SK-N-SH treated with all-trans-retinoic acid at 6 μM for 48 hours (cell line): ENCODE data around the gene NFASC.

Experiments
- ATAC-seq: fragments of 200-7000 bp; cut with Tn5 transposase; 3 replicates; pipeline ENCODE4 v1.9.1; 2020; ENCODE audit warnings: mild to moderate bottlenecking, moderate library complexity
- ARNTL ChIP-seq: fragments of 450-650 bp; formaldehyde crosslinking; IDR thresholded peaks from 2 replicates; pipeline ENCODE4 v1.5.0; 2020; ENCODE audit warnings: low read depth, mild to moderate bottlenecking, moderate library complexity, borderline replicate concordance
- BACH2 ChIP-seq: fragments of 250-450 bp; sonication (Bioruptor Pico); IDR thresholded peaks from 2 replicates; pipeline ENCODE4 v1.9.0; 2021; ENCODE audit warnings: mild to moderate bottlenecking, borderline replicate concordance
- CREB5 ChIP-seq: fragments of 250-450 bp; sonication (Bioruptor Pico); IDR thresholded peaks from 2 replicates; pipeline ENCODE4 v1.5.1; 2020; ENCODE audit warnings: low read depth, mild to moderate bottlenecking, moderate library complexity
- CSDC2 ChIP-seq: fragments of 250-450 bp; sonication (Bioruptor Pico); IDR thresholded peaks from 2 replicates; pipeline ENCODE4 v1.5.0; 2020; ENCODE audit warnings: mild to moderate bottlenecking, moderate library complexity
- CSRNP3 ChIP-seq: fragments of 250-450 bp; sonication (Bioruptor Pico); IDR thresholded peaks from 2 replicates; pipeline ENCODE4 v1.5.1; 2021; ENCODE audit warnings: mild to moderate bottlenecking, moderate library complexity
- ESRRG ChIP-seq: fragments of 250-450 bp; sonication (Bioruptor Pico); IDR thresholded peaks from 2 replicates; pipeline ENCODE4 v1.6.1; 2021; ENCODE audit warnings: mild to moderate bottlenecking
- GLIS3 ChIP-seq: fragments of 250-450 bp; sonication (Bioruptor Pico); IDR thresholded peaks from 2 replicates; pipeline ENCODE4 v1.5.0; 2020; ENCODE audit warnings: mild to moderate bottlenecking, moderate library complexity
- ISL1 ChIP-seq: fragments of 250-450 bp; sonication (Bioruptor Pico); IDR thresholded peaks from 2 replicates; pipeline ENCODE4 v2.1.2; 2022; ENCODE audit warnings: mild to moderate bottlenecking, moderate library complexity
- OSR1 ChIP-seq: fragments of 250-450 bp; sonication (Bioruptor Pico); IDR thresholded peaks from 2 replicates; pipeline ENCODE4 v1.8.0; 2022; ENCODE audit warnings: moderate library complexity, mild to moderate bottlenecking, inconsistent platforms
- POU6F1 ChIP-seq: fragments of 250-450 bp; sonication (Bioruptor Pico); IDR thresholded peaks from 2 replicates; pipeline ENCODE4 v1.8.0; 2021; ENCODE audit warnings: low read depth, mild to moderate bottlenecking, moderate library complexity, borderline replicate concordance
- PPARA ChIP-seq: fragments of 250-450 bp; sonication (Bioruptor Pico); IDR thresholded peaks from 2 replicates; pipeline ENCODE4 v1.5.0; 2020; ENCODE audit warnings: mild to moderate bottlenecking, borderline replicate concordance
- RARB ChIP-seq: fragments of 250-450 bp; sonication (Bioruptor Pico); IDR thresholded peaks from 2 replicates; pipeline ENCODE4 v1.8.0; 2021; ENCODE audit warnings: mild to moderate bottlenecking, moderate library complexity
- SNAI2 ChIP-seq: fragments of 250-450 bp; sonication (Bioruptor Pico); IDR thresholded peaks from 2 replicates; pipeline ENCODE4 v1.5.0; 2020; ENCODE audit warnings: mild to moderate bottlenecking, moderate library complexity
- TCF4 ChIP-seq: fragments of 250-450 bp; sonication (Bioruptor Pico); IDR thresholded peaks from 2 replicates; pipeline ENCODE4 v1.8.0; 2021; ENCODE audit warnings: mild to moderate bottlenecking, moderate library complexity, borderline replicate concordance
- TOX ChIP-seq: fragments of 250-450 bp; sonication (Bioruptor Pico); IDR thresholded peaks from 2 replicates; pipeline ENCODE4 v1.8.0; 2021; ENCODE audit warnings: mild to moderate bottlenecking, moderate library complexity, borderline replicate concordance
- TSHZ2 ChIP-seq: fragments of 250-450 bp; sonication (Bioruptor Pico); IDR thresholded peaks from 2 replicates; pipeline ENCODE4 v1.5.0; 2020; ENCODE audit warnings: mild to moderate bottlenecking, moderate library complexity
- ZC3H10 ChIP-seq: fragments of 250-450 bp; sonication (Bioruptor Pico); IDR thresholded peaks from 2 replicates; pipeline ENCODE4 v1.5.1; 2021; ENCODE audit warnings: mild to moderate bottlenecking, moderate library complexity
- ZFP3 ChIP-seq: fragments of 250-450 bp; sonication (Bioruptor Pico); IDR thresholded peaks from 2 replicates; pipeline ENCODE4 v1.5.0; 2020; ENCODE audit warnings: mild to moderate bottlenecking, moderate library complexity
- ZFP30 ChIP-seq: fragments of 450-650 bp; formaldehyde crosslinking; IDR thresholded peaks from 2 replicates; pipeline ENCODE4 v1.5.0; 2022; ENCODE audit warnings: mild to moderate bottlenecking, moderate library complexity
- ZNF565 ChIP-seq: fragments of 450-650 bp; formaldehyde crosslinking; conservative IDR thresholded peaks from 2 replicates; pipeline ENCODE4 v1.5.0; 2020; ENCODE audit warnings: low read depth, mild to moderate bottlenecking, moderate library complexity
- ZNF70 ChIP-seq: fragments of 450-650 bp; formaldehyde crosslinking; IDR thresholded peaks from 2 replicates; pipeline ENCODE4 v1.5.0; 2020; ENCODE audit warnings: mild to moderate bottlenecking, moderate library complexity
- ZNF8 ChIP-seq: fragments of 450-650 bp; formaldehyde crosslinking; IDR thresholded peaks from 2 replicates; pipeline ENCODE4 v1.5.0; 2020; ENCODE audit warnings: mild to moderate bottlenecking, moderate library complexity

Gene NFASC

GRCh38 chr1:204991342-204991844 is 120.7 kb downstream of the NFASC start:
- TF ChIP-seq RARB (CRISPR knock-in tag) (no peak), GLIS3 (CRISPR knock-in tag) (no peak), POU6F1 (no peak), TCF4 (CRISPR knock-in tag) (no peak), ZFP30 (CRISPR knock-in tag) (no peak), ARNTL (CRISPR knock-in tag) (no peak), SNAI2 (no peak), ESRRG (CRISPR knock-in tag) (no peak)
- ATAC-seq = no peak

GRCh38 chr1:204992201-204992997 is 121.7 kb downstream of the NFASC start:
- ATAC-seq = no peak
- TF ChIP-seq ISL1 (CRISPR knock-in tag) (no peak), OSR1 (CRISPR knock-in tag) (no peak), SNAI2 (no peak), RARB (CRISPR knock-in tag) (no peak), BACH2 (CRISPR knock-in tag) (no peak), CREB5 (CRISPR knock-in tag) (no peak), ZFP30 (CRISPR knock-in tag) (no peak)
- TF ChIP-seq, all 23 proteins: peak for 0

GRCh38 chr1:204992998-204993314 is 122.3 kb downstream of the NFASC start:
- TF ChIP-seq ARNTL (CRISPR knock-in tag) = no peak
- no peak for TF ChIP-seq RARB (CRISPR knock-in tag)
- TF ChIP-seq CSDC2 (CRISPR knock-in tag) = no peak
- no peak for TF ChIP-seq ISL1 (CRISPR knock-in tag)
- TF ChIP-seq ZFP30 (CRISPR knock-in tag) = no peak
- TF ChIP-seq POU6F1 = no peak
- no peak for TF ChIP-seq GLIS3 (CRISPR knock-in tag)
- no peak for TF ChIP-seq TSHZ2 (CRISPR knock-in tag)
- no peak for ATAC-seq

- ATAC-seq = peak; percentile 25; the same call in 2 of the 3 replicates
- TF ChIP-seq ZC3H10 (CRISPR knock-in tag) (no peak), ZFP30 (CRISPR knock-in tag) (no peak), ZFP3 (CRISPR knock-in tag) (no peak), POU6F1 (no peak), OSR1 (CRISPR knock-in tag) (no peak), ESRRG (CRISPR knock-in tag) (no peak), BACH2 (CRISPR knock-in tag) (no peak), ARNTL (CRISPR knock-in tag) (no peak), ZNF565 (no peak), ZNF8 (CRISPR knock-in tag) (no peak), CSRNP3 (CRISPR knock-in tag) (no peak), RARB (CRISPR knock-in tag) (no peak), GLIS3 (CRISPR knock-in tag) (no peak), TOX (no peak), ISL1 (CRISPR knock-in tag) (no peak), ZNF70 (CRISPR knock-in tag) (no peak), PPARA (CRISPR knock-in tag) (no peak), TCF4 (CRISPR knock-in tag) (no peak)
- TF ChIP-seq, all 23 proteins: peak for 0
Observed at GRCh38 chr1:204994086-204994862, 123.6 kb downstream of the NFASC start.
